ENCODE results near the gene PHLDA1. TPM values are rescaled to one million over a fixed set of nuclear protein-coding genes. Genes with fewer than 3 reads are reported as not detected.

Gene PHLDA1
- total and polyA plus RNA-seq, 2 of the 13 experiments (the other 11 are each of a cell fraction or from before 2014, with no cell fraction given), result 33.8 to 41.0 TPM

GRCh38 chr12:75990189-75990912 lies 41.2 kb downstream of the PHLDA1 start (continued):
- TF ChIP-seq ZBTB37 (CRISPR knock-in tag; IDR thresholded peaks at IDR 0.05), result 0 out of 2 replicates have a peak, but pooled peaks have one; percentile 31
- peak; percentile 83 for TF ChIP-seq NR2C2 (CRISPR knock-in tag; IDR thresholded peaks at IDR 0.05; ENCODE audit: borderline replicate concordance)
- TF ChIP-seq ISX (CRISPR knock-in tag; conservative IDR thresholded peaks at IDR 0.05), result no peak
- no peak for TF ChIP-seq AGO1 (IDR thresholded peaks at IDR 0.05; ENCODE audit: low read depth, low read length, poor library complexity, severe bottlenecking)
- TF ChIP-seq YEATS2 (CRISPR knock-in tag; IDR thresholded peaks at IDR 0.05; ENCODE audit: borderline replicate concordance), result peak; percentile 60; the same call in 1 of the 2 replicates
- TF ChIP-seq ZNF691 (CRISPR knock-in tag; IDR thresholded peaks at IDR 0.05; ENCODE audit: borderline replicate concordance, low read depth), result no peak
- TF ChIP-seq MAZ (IDR thresholded peaks at IDR 0.05; ENCODE audit: borderline replicate concordance, low read depth, low read length), result no peak
- TF ChIP-seq MAZ (CRISPR knock-in tag; IDR thresholded peaks at IDR 0.05; ENCODE audit: low read depth), result no peak
- no peak for TF ChIP-seq ZNF253 (CRISPR knock-in tag; IDR thresholded peaks at IDR 0.05; ENCODE audit: borderline replicate concordance)
- no peak for TF ChIP-seq SP2 (CRISPR knock-in tag; IDR thresholded peaks at IDR 0.05)
- 0 out of 2 replicates have a peak, but pooled peaks have one; percentile 36 for TF ChIP-seq ZNF510 (CRISPR knock-in tag; IDR thresholded peaks at IDR 0.05; ENCODE audit: low read depth)
- TF ChIP-seq HDAC1 (CRISPR knock-in tag; IDR thresholded peaks at IDR 0.05), result peak; percentile 79
- TF ChIP-seq ZNF30 (CRISPR knock-in tag; IDR thresholded peaks at IDR 0.05), result no peak
- TF ChIP-seq ZBTB26 (CRISPR knock-in tag; IDR thresholded peaks at IDR 0.05; ENCODE audit: borderline replicate concordance), result peak; percentile 96
- peak; percentile 76 for TF ChIP-seq ZNF644 (CRISPR knock-in tag; IDR thresholded peaks at IDR 0.05; ENCODE audit: low read depth)
- peak; percentile 52 for TF ChIP-seq TFDP2 (CRISPR knock-in tag; IDR thresholded peaks at IDR 0.05)
- TF ChIP-seq THAP11 (CRISPR knock-in tag; IDR thresholded peaks at IDR 0.05), result peak; percentile 79
- TF ChIP-seq ZNF281 (CRISPR knock-in tag; IDR thresholded peaks at IDR 0.05; ENCODE audit: borderline replicate concordance), result peak; percentile 60; the same call in 1 of the 2 replicates
- no peak for TF ChIP-seq STAT5B (CRISPR knock-in tag; IDR thresholded peaks at IDR 0.05)
- TF ChIP-seq ZNF558 (CRISPR knock-in tag; IDR thresholded peaks at IDR 0.05; ENCODE audit: borderline replicate concordance), result no peak
- 0 out of 2 replicates have a peak, but pooled peaks have one; percentile 20 for TF ChIP-seq NCOA5 (CRISPR knock-in tag; IDR thresholded peaks at IDR 0.05)
- TF ChIP-seq KDM3A (CRISPR knock-in tag; IDR thresholded peaks at IDR 0.05; ENCODE audit: low read depth), result peak; percentile 93
- no peak for TF ChIP-seq KDM1A (CRISPR knock-in tag; IDR thresholded peaks at IDR 0.05)
